ENCODE data around the gene PRND. TPM values are rescaled to one million over a fixed set of nuclear protein-coding genes. Genes with fewer than 3 reads are reported as not detected.

The PRND gene
- total and polyA plus RNA-seq, 2 of the 13 experiments (the other 11 are each of a cell fraction or from before 2014, with no cell fraction given): not detected

GRCh38 chr20:4684837-4685413, 36.8 kb upstream of the PRND start (continued):
- TF ChIP-seq ZNF691 (CRISPR knock-in tag; IDR thresholded peaks at IDR 0.05; ENCODE audit: borderline replicate concordance, low read depth): peak; percentile 100
- TF ChIP-seq KDM5A (IDR thresholded peaks at IDR 0.05; ENCODE audit: borderline replicate concordance, low read length): no peak
- TF ChIP-seq ZNF280B (CRISPR knock-in tag; IDR thresholded peaks at IDR 0.05; ENCODE audit: borderline replicate concordance): no peak
- TF ChIP-seq ZNF501 (CRISPR knock-in tag; IDR thresholded peaks at IDR 0.05): peak; percentile 46; the same call in 1 of the 2 replicates
- TF ChIP-seq HOXA7 (CRISPR knock-in tag; IDR thresholded peaks at IDR 0.05): no peak
- no peak for TF ChIP-seq MLLT10 (CRISPR knock-in tag; IDR thresholded peaks at IDR 0.05)
- no peak for TF ChIP-seq ZNF317 (CRISPR knock-in tag; IDR thresholded peaks at IDR 0.05)
- TF ChIP-seq ZFP90 (CRISPR knock-in tag; IDR thresholded peaks at IDR 0.05; ENCODE audit: borderline replicate concordance): no peak
- TF ChIP-seq KLF12 (CRISPR knock-in tag; IDR thresholded peaks at IDR 0.05; ENCODE audit: borderline replicate concordance): 0 out of 2 replicates have a peak, but pooled peaks have one; percentile 0
- no peak for TF ChIP-seq E2F2 (CRISPR knock-in tag; IDR thresholded peaks at IDR 0.05; ENCODE audit: borderline replicate concordance)
- TF ChIP-seq ZNF407 (CRISPR knock-in tag; IDR thresholded peaks at IDR 0.05; ENCODE audit: not compliant biosample characterization): peak; percentile 67
- no peak for TF ChIP-seq BORCS8-MEF2B (CRISPR knock-in tag; IDR thresholded peaks at IDR 0.05)
- TF ChIP-seq E2F5 (CRISPR knock-in tag; conservative IDR thresholded peaks at IDR 0.05): no peak
- TF ChIP-seq ZNF784 (CRISPR knock-in tag; IDR thresholded peaks at IDR 0.05; ENCODE audit: borderline replicate concordance): no peak
- no peak for TF ChIP-seq ZNF567 (CRISPR knock-in tag; IDR thresholded peaks at IDR 0.05; ENCODE audit: borderline replicate concordance)

Data from HepG2 (cell line).